COLO668 (cell line): ENCODE measurements around the gene TLL1.

ENCODE experiments used
- DNase-seq: peaks from one replicate; lab custom pipeline; 2025; ENCODE audit not compliant: unreplicated experiment; lab: John Stamatoyannopoulos, UW

Gene TLL1

GRCh38 chr4:165872461-165873297 lies at the start of gene TLL1:
TSS of gene TLL1 (plus strand) at chr4:165873237. CDS start at chr4:165873905, 668 bp downstream.
- DNase-seq = peak; percentile 14

GRCh38 chr4:165826166-165826565 lies 46.9 kb upstream of the TLL1 start:
- DNase-seq = no peak

- no peak for DNase-seq
These were observed 46.0 kb upstream of the TLL1 start for GRCh38 chr4:165827018-165827417.

- no peak for DNase-seq
These were observed 44.1 kb upstream of the TLL1 start for GRCh38 chr4:165828928-165829327.

GRCh38 chr4:165834116-165834515 lies 38.9 kb upstream of the TLL1 start:
- no peak for DNase-seq

GRCh38 chr4:165838575-165838974 lies 34.5 kb upstream of the TLL1 start:
- DNase-seq = no peak

- DNase-seq = no peak
These were observed 33.3 kb upstream of the TLL1 start for GRCh38 chr4:165839615-165840333.

GRCh38 chr4:165842684-165843083 lies 30.4 kb upstream of the TLL1 start:
- no peak for DNase-seq

- no peak for DNase-seq
These were observed 28.9 kb upstream of the TLL1 start for GRCh38 chr4:165844161-165844560.

- no peak for DNase-seq
These were observed 21.8 kb upstream of the TLL1 start for GRCh38 chr4:165851256-165851655.

GRCh38 chr4:165855191-165855590 lies 17.8 kb upstream of the TLL1 start:
- no peak for DNase-seq

- no peak for DNase-seq
These were observed 11.7 kb upstream of the TLL1 start for GRCh38 chr4:165861363-165861762.

- no peak for DNase-seq
These were observed 8.8 kb upstream of the TLL1 start for GRCh38 chr4:165864271-165864670.

- no peak for DNase-seq
These were observed 6.9 kb upstream of the TLL1 start for GRCh38 chr4:165866019-165866650.

- DNase-seq = no peak
These were observed 5.1 kb upstream of the TLL1 start for GRCh38 chr4:165867961-165868360.

- DNase-seq = peak; percentile 62
These were observed 448 bp downstream of the TLL1 start for GRCh38 chr4:165873298-165874071.

GRCh38 chr4:165874072-165874790 lies 1.2 kb downstream of the TLL1 start:
- peak; percentile 23 for DNase-seq

- DNase-seq = peak; percentile 12
These were observed 1.8 kb downstream of the TLL1 start for GRCh38 chr4:165874791-165875371.

- no peak for DNase-seq
These were observed 2.4 kb downstream of the TLL1 start for GRCh38 chr4:165875446-165875845.

- DNase-seq = no peak
These were observed 4.2 kb downstream of the TLL1 start for GRCh38 chr4:165877286-165877685.
